Measurements from ENCODE around the gene CACNA1I. TPM values are rescaled to one million over a fixed set of nuclear protein-coding genes. Genes with fewer than 3 reads are reported as not detected.

Gene CACNA1I
- total RNA-seq, 1 donor from 2014 or later, result 0.11 TPM

GRCh38 chr22:39568278-39568981 is 2.1 kb upstream of the CACNA1I start:
- Mint-ChIP-seq H3K27ac (ENCODE audit: unreplicated experiment) (no peak overlapping the region), H3K36me3 (ENCODE audit: low read depth, unreplicated experiment) (no peaks in the 10 kb centered on the region), H3K4me3 (ENCODE audit: unreplicated experiment) (no peak overlapping the region), H3K9me3 (ENCODE audit: unreplicated experiment) (no peaks in the 10 kb centered on the region), H3K27me3 (ENCODE audit: low read depth, unreplicated experiment) (peaks cover 19% of the 10 kb centered on the region), H3K4me1 (ENCODE audit: low read depth, unreplicated experiment) (peaks cover 3% of the 10 kb centered on the region)
- no peak for FAIRE-seq
- no peak overlapping the region for H3K4me3 ChIP-seq (ENCODE audit: insufficient read depth, low read depth, low read length)
- H3K9ac ChIP-seq (ENCODE audit: low read length), result no peak overlapping the region
- no peaks in the 10 kb centered on the region for H3K36me3 ChIP-seq (ENCODE audit: insufficient read depth, low read length)
- peaks cover under 1% of the 10 kb centered on the region for H3K27me3 ChIP-seq (ENCODE audit: insufficient read depth, low read length)
- H4K20me1 ChIP-seq (ENCODE audit: insufficient read depth, low read length), result no peaks in the 10 kb centered on the region
- H3K4me1 ChIP-seq (ENCODE audit: insufficient read depth, low read length), result no peaks in the 10 kb centered on the region
- DNase-seq (ENCODE audit: low read depth), result no peak
- no peak for TF ChIP-seq CTCF (IDR thresholded peaks at IDR 0.05; ENCODE audit: insufficient read depth, low read depth, low read length)
- TF ChIP-seq EZH2 (IDR thresholded peaks at IDR 0.05; ENCODE audit: insufficient read depth, low read length), result no peak
- H2AFZ ChIP-seq (ENCODE audit: low read depth, low read length), result no peak overlapping the region
- peaks cover 3% of the 10 kb centered on the region for H3K9me3 ChIP-seq (ENCODE audit: insufficient read depth, low read depth, low read length)
- H3K4me2 ChIP-seq (ENCODE audit: low read length), result no peak overlapping the region
- H3K27ac ChIP-seq (ENCODE audit: low read depth, low read length), result no peak overlapping the region
- H3K79me2 ChIP-seq (ENCODE audit: insufficient read depth, low read length), result no peaks in the 10 kb centered on the region

GRCh38 chr22:39569066-39569465 is 1.5 kb upstream of the CACNA1I start:
- Histone ChIP-seq H3K9ac (ENCODE audit: low read length) (no peak overlapping the region), H3K4me3 (ENCODE audit: insufficient read depth, low read depth, low read length) (no peak overlapping the region), H3K9me3 (ENCODE audit: insufficient read depth, low read depth, low read length) (peaks cover 3% of the 10 kb centered on the region), H3K4me2 (ENCODE audit: low read length) (no peak overlapping the region), H3K79me2 (ENCODE audit: insufficient read depth, low read length) (no peaks in the 10 kb centered on the region), H3K27ac (ENCODE audit: low read depth, low read length) (no peak overlapping the region), H3K4me1 (ENCODE audit: insufficient read depth, low read length) (no peaks in the 10 kb centered on the region), H3K36me3 (ENCODE audit: insufficient read depth, low read length) (no peaks in the 10 kb centered on the region), H4K20me1 (ENCODE audit: insufficient read depth, low read length) (no peaks in the 10 kb centered on the region), H3K27me3 (ENCODE audit: insufficient read depth, low read length) (no peaks in the 10 kb centered on the region), H2AFZ (ENCODE audit: low read depth, low read length) (no peak overlapping the region)
- TF ChIP-seq CTCF (IDR thresholded peaks at IDR 0.05; ENCODE audit: insufficient read depth, low read depth, low read length), result no peak
- TF ChIP-seq EZH2 (IDR thresholded peaks at IDR 0.05; ENCODE audit: insufficient read depth, low read length), result no peak
- Mint-ChIP-seq H3K27ac (ENCODE audit: unreplicated experiment) (no peak overlapping the region), H3K9me3 (ENCODE audit: unreplicated experiment) (no peaks in the 10 kb centered on the region), H3K36me3 (ENCODE audit: low read depth, unreplicated experiment) (no peaks in the 10 kb centered on the region), H3K4me1 (ENCODE audit: low read depth, unreplicated experiment) (peaks cover 9% of the 10 kb centered on the region), H3K4me3 (ENCODE audit: unreplicated experiment) (no peak overlapping the region), H3K27me3 (ENCODE audit: low read depth, unreplicated experiment) (peaks cover 19% of the 10 kb centered on the region)
- DNase-seq (ENCODE audit: low read depth) (no peak), FAIRE-seq (no peak)

GRCh38 chr22:39570226-39570625 is 327 bp upstream of the CACNA1I start:
- H3K4me2 ChIP-seq (ENCODE audit: low read length), result no peak overlapping the region
- TF ChIP-seq EZH2 (IDR thresholded peaks at IDR 0.05; ENCODE audit: insufficient read depth, low read length), result no peak
- TF ChIP-seq CTCF (IDR thresholded peaks at IDR 0.05; ENCODE audit: insufficient read depth, low read depth, low read length), result no peak
- H3K27ac ChIP-seq (ENCODE audit: low read depth, low read length), result no peak overlapping the region
- Mint-ChIP-seq H3K4me1 (ENCODE audit: low read depth, unreplicated experiment) (peaks cover 20% of the 10 kb centered on the region), H3K27me3 (ENCODE audit: low read depth, unreplicated experiment) (peaks cover 19% of the 10 kb centered on the region), H3K9me3 (ENCODE audit: unreplicated experiment) (no peaks in the 10 kb centered on the region), H3K4me3 (ENCODE audit: unreplicated experiment) (no peak overlapping the region), H3K27ac (ENCODE audit: unreplicated experiment) (no peak overlapping the region), H3K36me3 (ENCODE audit: low read depth, unreplicated experiment) (no peaks in the 10 kb centered on the region)
- no peaks in the 10 kb centered on the region for H4K20me1 ChIP-seq (ENCODE audit: insufficient read depth, low read length)
- peaks cover 11% of the 10 kb centered on the region for H3K4me1 ChIP-seq (ENCODE audit: insufficient read depth, low read length)
- H3K9me3 ChIP-seq (ENCODE audit: insufficient read depth, low read depth, low read length), result peaks cover 2% of the 10 kb centered on the region
- no peak overlapping the region for H3K9ac ChIP-seq (ENCODE audit: low read length)
- H2AFZ ChIP-seq (ENCODE audit: low read depth, low read length), result no peak overlapping the region
- H3K4me3 ChIP-seq (ENCODE audit: insufficient read depth, low read depth, low read length), result no peak overlapping the region
- no peaks in the 10 kb centered on the region for H3K27me3 ChIP-seq (ENCODE audit: insufficient read depth, low read length)
- DNase-seq (ENCODE audit: low read depth) (no peak), FAIRE-seq (no peak)
- H3K36me3 ChIP-seq (ENCODE audit: insufficient read depth, low read length), result no peaks in the 10 kb centered on the region
- H3K79me2 ChIP-seq (ENCODE audit: insufficient read depth, low read length), result no peaks in the 10 kb centered on the region

Measured in astrocyte (in vitro differentiated cells and primary cell).